ENCODE measurements around the gene PGS1.
"Not testable (repeated sequence)": the region's sequence is repeated elsewhere in the genome, so short reads cannot be mapped to it uniquely, and the experiment has no call there.

Gene PGS1

GRCh38 chr17:78378225-78379130 is at the start of gene PGS1:
Gene PGS1 (plus strand): TSS chr17:78378649. CDS start chr17:78378666, 17 bp downstream.
- peak within 1 kb of the TSS; percentile 97 for H3K4me3 ChIP-seq (replicated peaks; ENCODE audit: low read depth, low read length)
- no peak for DNase-seq (ENCODE audit: extremely low read depth, low read depth)
- TF ChIP-seq CTCF (IDR thresholded peaks at IDR 0.05; ENCODE audit: low read depth, low read length, missing control alignments), result no peak

GRCh38 chr17:78329263-78330059 is 49.0 kb upstream of the PGS1 start:
- H3K4me3 ChIP-seq (replicated peaks; ENCODE audit: low read depth, low read length), result no peak overlapping the region
- DNase-seq (ENCODE audit: extremely low read depth, low read depth), result no peak
- TF ChIP-seq CTCF (IDR thresholded peaks at IDR 0.05; ENCODE audit: low read depth, low read length, missing control alignments), result no peak

- no peak for DNase-seq (ENCODE audit: extremely low read depth, low read depth)
- TF ChIP-seq CTCF (IDR thresholded peaks at IDR 0.05; ENCODE audit: low read depth, low read length, missing control alignments), result no peak
- H3K4me3 ChIP-seq (replicated peaks; ENCODE audit: low read depth, low read length), result no peak overlapping the region
These were observed 47.8 kb upstream of the PGS1 start for GRCh38 chr17:78330570-78331224.

- DNase-seq (ENCODE audit: extremely low read depth, low read depth); H3K4me3 ChIP-seq (replicated peaks; ENCODE audit: low read depth, low read length): not testable (repeated sequence)
These were observed 47.1 kb upstream of the PGS1 start for GRCh38 chr17:78331355-78331754.

DNA sequence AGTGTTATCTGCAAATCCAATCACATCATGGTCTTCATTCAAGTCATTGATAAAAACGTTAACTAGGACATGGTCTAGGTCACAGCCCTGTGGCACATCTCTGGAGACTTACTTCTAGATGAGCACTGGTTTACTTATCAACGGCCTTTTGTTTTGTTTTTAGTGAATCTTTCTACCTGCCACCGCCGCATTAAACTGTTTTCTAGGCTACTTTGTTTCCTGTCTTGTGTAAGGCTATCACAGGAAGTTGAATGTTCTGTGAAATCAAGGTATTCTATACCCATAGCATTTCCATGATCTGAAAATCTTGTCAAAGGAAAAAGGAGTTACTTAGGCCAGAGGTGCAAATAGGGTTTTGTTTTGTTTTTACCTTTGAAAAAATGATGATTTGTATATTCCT is 45.5 kb upstream of the PGS1 start:
- DNase-seq (ENCODE audit: extremely low read depth, low read depth), result no peak
- TF ChIP-seq CTCF (IDR thresholded peaks at IDR 0.05; ENCODE audit: low read depth, low read length, missing control alignments), result no peak
- H3K4me3 ChIP-seq (replicated peaks; ENCODE audit: low read depth, low read length), result no peak overlapping the region

GRCh38 chr17:78335209-78335608 is 43.2 kb upstream of the PGS1 start:
- no peak for DNase-seq (ENCODE audit: extremely low read depth, low read depth)
- TF ChIP-seq CTCF (IDR thresholded peaks at IDR 0.05; ENCODE audit: low read depth, low read length, missing control alignments), result no peak
- H3K4me3 ChIP-seq (replicated peaks; ENCODE audit: low read depth, low read length), result no peak overlapping the region
